ENCODE measurements around the gene GRIFIN.

DNA sequence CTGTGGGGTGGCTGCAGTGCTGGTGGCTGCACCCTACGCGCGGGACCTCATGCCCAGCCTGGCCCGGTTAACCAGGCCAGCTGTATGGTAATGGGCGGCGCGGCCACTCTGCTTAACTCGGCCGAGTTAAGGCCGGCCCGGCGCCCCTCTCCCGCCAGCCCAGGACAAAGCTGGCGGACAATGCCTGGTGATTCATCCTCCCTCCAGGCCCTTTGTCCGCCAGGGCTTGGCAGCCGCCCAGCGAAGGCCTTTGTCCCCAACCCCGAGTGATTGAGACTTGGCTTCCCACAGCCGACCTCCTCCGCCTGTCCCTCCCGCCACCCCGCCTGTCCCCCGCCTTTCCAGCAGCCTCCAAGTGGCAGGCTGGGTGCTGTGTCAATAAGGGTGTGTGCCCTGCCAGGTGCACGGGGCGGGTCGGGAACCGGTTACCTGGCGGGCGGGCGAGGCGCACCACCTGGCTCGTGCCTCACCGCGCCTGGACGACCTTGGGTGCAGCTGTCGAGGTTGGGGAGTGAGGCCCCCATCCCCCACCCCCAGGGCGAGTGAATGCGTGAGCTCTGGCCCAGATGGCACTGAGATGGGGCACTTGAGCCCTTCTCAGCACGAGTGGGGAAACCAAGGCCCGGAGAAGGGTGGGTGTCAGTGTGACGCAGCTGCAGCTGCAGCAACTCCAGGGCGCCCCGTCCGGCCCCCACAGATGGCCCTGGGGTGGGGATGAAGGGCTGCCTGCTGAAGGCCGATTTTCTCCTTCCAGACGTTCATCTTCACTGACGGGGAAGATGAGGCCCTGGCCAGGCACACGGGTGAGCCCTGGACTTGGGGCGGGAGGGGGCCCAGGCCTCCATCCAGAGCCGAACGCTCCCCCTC lies 48.0 kb upstream of the GRIFIN start:
- TF ChIP-seq, protein P1, sequence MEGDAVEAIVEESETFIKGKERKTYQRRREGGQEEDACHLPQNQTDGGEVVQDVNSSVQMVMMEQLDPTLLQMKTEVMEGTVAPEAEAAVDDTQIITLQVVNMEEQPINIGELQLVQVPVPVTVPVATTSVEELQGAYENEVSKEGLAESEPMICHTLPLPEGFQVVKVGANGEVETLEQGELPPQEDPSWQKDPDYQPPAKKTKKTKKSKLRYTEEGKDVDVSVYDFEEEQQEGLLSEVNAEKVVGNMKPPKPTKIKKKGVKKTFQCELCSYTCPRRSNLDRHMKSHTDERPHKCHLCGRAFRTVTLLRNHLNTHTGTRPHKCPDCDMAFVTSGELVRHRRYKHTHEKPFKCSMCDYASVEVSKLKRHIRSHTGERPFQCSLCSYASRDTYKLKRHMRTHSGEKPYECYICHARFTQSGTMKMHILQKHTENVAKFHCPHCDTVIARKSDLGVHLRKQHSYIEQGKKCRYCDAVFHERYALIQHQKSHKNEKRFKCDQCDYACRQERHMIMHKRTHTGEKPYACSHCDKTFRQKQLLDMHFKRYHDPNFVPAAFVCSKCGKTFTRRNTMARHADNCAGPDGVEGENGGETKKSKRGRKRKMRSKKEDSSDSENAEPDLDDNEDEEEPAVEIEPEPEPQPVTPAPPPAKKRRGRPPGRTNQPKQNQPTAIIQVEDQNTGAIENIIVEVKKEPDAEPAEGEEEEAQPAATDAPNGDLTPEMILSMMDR (optimal IDR thresholded peaks at IDR 0.05 in 1 of 3, IDR thresholded peaks at IDR 0.05 in 1 of 3, conservative IDR thresholded peaks at IDR 0.05 in 1 of 3; ENCODE audit: extremely low read depth in 1 of 3, insufficient read depth in 2 of 3, low read length in 3 of 3) = no peak
- no peak for TF ChIP-seq EZH2 (IDR thresholded peaks at IDR 0.05; ENCODE audit: low read length)
